GM10847 (cell line): ENCODE results near the gene VGLL2.

Experiments
- POLR2A ChIP-seq: IDR thresholded peaks from 2 replicates; pipeline ENCODE4 v1.6.1; 2011; ENCODE audit not compliant: insufficient read length; ENCODE audit errors: extremely low read depth

Gene VGLL2

DNA sequence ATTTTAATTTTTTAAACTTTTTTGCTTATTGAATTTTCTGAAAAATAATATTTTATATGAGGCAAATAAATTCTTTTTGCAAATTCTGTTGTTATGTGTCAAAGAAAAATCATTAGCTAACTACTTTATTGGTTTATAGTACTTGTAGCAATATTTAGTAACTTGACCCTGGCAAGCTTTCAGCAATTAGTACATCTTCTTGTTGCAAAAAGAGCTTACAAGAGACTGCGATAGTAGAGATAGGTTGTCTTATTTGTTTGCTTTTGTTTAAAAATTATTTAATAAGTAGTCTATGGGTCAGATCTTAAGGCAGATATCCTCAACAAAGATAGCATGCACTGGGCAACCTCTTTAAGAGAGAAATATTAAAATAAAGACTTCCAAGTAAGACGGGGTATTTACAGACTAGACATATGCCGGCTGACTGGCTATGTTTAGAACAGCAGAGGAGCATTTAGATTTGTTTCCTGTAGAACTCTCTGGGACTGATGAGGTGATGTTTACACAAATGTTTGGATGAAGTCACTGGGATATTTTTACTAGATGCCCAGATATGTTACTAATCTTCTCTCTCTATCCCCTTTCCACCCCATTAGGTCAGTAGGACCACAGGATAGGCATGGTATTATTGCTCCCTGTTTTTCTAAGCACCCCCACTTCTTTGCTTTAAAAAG is 25.0 kb downstream of the VGLL2 start:
- TF ChIP-seq POLR2A = no peak

GRCh38 chr6:117298941-117299340 is 33.6 kb downstream of the VGLL2 start:
- TF ChIP-seq POLR2A = no peak

DNA sequence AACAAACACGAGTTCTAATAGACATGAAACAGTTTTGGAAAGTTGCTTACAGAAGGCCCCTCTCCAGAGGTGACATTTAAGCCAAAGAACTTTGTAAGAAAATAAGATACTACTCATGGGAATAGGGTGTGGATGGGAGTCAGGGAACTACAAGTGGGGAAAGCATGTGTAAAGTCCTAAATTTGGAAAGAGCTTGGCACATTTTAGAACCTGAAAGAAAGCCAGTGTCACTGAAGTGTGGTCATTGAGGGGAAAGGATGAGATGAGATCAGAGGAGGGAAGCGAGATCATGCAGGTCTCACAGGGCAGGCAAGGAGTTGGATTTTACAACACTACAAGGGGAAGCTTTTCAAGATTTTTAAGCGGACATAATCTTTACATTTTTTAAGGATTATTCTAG is 38.0 kb downstream of the VGLL2 start:
- TF ChIP-seq POLR2A = no peak

DNA sequence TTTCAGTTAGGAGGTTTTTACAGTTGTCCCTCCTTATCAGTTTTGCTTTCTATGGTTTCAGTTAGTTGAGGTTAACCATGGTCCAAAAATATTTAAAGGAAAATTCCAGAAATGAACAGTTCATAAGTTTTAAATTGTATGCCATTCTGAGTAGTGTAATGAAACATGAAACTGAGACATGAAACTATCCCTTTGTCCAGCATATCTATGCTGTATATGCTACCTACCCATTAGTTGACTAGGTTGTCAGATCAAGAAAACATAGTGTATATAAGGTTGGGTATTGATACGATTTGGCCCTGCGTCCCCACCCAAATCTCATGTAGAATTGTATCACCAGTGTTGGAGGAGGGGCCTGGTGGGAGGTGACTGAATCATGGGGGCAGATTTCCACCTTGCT is 39.1 kb downstream of the VGLL2 start:
- TF ChIP-seq POLR2A = no peak

GRCh38 chr6:117306227-117306790 is 41.0 kb downstream of the VGLL2 start:
- no peak for TF ChIP-seq POLR2A

GRCh38 chr6:117307655-117308054 is 42.3 kb downstream of the VGLL2 start:
- no peak for TF ChIP-seq POLR2A

- TF ChIP-seq POLR2A = no peak
Measured at GRCh38 chr6:117309069-117309468, 43.7 kb downstream of the VGLL2 start.

DNA sequence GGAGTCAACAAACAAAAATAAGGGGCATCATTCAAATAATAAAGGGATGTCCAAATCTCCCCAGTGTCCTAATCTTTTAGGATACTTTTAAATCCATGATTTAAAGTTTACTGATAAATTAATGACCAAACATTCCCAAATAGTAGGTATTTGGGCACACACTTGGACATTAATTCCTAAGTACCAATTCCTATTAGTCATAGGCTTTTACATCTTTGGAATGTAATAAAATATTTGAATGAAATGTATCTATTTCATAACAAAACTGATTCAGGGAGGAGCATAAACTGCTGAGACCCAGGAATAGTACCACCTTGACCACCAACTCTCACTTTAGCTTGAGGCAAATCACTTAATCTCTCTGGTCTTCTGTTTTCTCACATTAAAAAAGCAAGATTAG is 44.3 kb downstream of the VGLL2 start:
- no peak for TF ChIP-seq POLR2A

DNA sequence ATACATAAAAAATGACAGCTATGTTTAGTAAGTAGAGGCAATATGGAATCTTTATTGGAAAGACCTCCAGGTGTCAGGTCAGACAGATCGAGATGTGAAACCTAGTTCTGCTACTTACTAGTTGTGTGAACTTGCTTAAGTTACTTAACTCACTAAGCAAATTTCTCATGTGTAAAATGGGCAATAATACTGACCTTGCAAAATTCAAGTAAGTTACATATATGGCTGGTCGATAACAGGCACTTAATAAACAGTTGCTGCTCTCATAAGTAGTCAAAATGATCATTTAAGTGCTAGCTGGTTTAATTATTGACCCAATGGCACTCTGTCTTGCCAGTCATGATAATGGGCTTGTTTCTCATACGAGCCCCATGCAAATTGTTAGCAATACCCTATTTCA is 46.0 kb downstream of the VGLL2 start:
- no peak for TF ChIP-seq POLR2A

- TF ChIP-seq POLR2A = no peak
Measured at GRCh38 chr6:117311726-117312125, 46.4 kb downstream of the VGLL2 start.

GRCh38 chr6:117317261-117317660 is 51.9 kb downstream of the VGLL2 start:
- no peak for TF ChIP-seq POLR2A
